Upper lobe of left lung (tissue), 4 donors: Measurements from ENCODE around the gene INPP4B.

Source experiments
- CTCF ChIP-seq, 6 experiments: fragments of 450-650 bp in 4 of 6; fragments of 200-600 bp in 2 of 6; sonication (generic) in 2 of 6; IDR thresholded peaks; one replicate each; pipeline ENCODE4 v1.5.1; 2016 to 2019; ENCODE audit warnings: antibody characterized with exemption in 6 of 6
- POLR2A ChIP-seq, 4 donors: fragments of 450-650 bp; IDR thresholded peaks; one replicate each; pipeline ENCODE4 v1.5.1; 2016 to 2017; ENCODE audit warnings: antibody characterized with exemption in 4 of 4, mild to moderate bottlenecking in 2 of 4
- POLR2AphosphoS5 ChIP-seq, 2 donors: sonication (generic); formaldehyde crosslinking; IDR thresholded peaks; one replicate each; pipeline ENCODE4 v1.5.1; 2017; ENCODE audit warnings: antibody characterized with exemption in 2 of 2

- TF ChIP-seq CTCF (IDR thresholded peaks at IDR 0.05) (no peak), POLR2AphosphoS5 (IDR thresholded peaks at IDR 0.05) (no peak), POLR2A (IDR thresholded peaks at IDR 0.05) (no peak)
These were observed 288.8 kb downstream of the INPP4B start for GRCh38 chr4:142557239-142557801.
